ENCODE results near the gene ERVV-1. TPM values are rescaled to one million over a fixed set of nuclear protein-coding genes. Genes with fewer than 3 reads are reported as not detected.

The ERVV-1 gene
- total RNA-seq, 2 experiments from 2014 or later = 0.11 TPM; not detected in 1

Other genes starting within 250 kb of the ERVV-1 start
- gene ZNF600, start 227.1 kb upstream of the ERVV-1 start, total RNA-seq = 10 to 100 TPM; 10.6 to 14.3 TPM
- 10 to 100 TPM; 17.3 to 18.9 TPM for gene ZNF28, start 192.3 kb upstream of the ERVV-1 start, total RNA-seq
- 10 to 100 TPM; 11.5 to 12.9 TPM for gene ZNF468, start 156.3 kb upstream of the ERVV-1 start, total RNA-seq
- 10 to 100 TPM; 10.8 to 12.2 TPM for gene ZNF320, start 116.3 kb upstream of the ERVV-1 start, total RNA-seq
- 1 to 10 TPM; 5.1 to 5.5 TPM for gene ZNF888, start 90.5 kb upstream of the ERVV-1 start, total RNA-seq
- gene ZNF816, start 51.0 kb upstream of the ERVV-1 start, total RNA-seq = 10 to 100 TPM; 10.7 to 11.4 TPM
- not detected for gene ERVV-2, start 30.8 kb downstream of the ERVV-1 start, total RNA-seq
- gene ZNF160, start 89.5 kb downstream of the ERVV-1 start, total RNA-seq = 10 to 100 TPM; 42.2 to 53.0 TPM
- 1 to 10 TPM; 3.2 to 3.3 TPM for gene ZNF415, start 119.0 kb downstream of the ERVV-1 start, total RNA-seq
- 1 to 10 TPM; 8.5 to 9.2 TPM for gene ZNF347, start 145.1 kb downstream of the ERVV-1 start, total RNA-seq
- gene ZNF665, start 179.4 kb downstream of the ERVV-1 start, total RNA-seq = 1 to 10 TPM; 6.5 to 8.7 TPM
- gene ZNF677, start 241.0 kb downstream of the ERVV-1 start, total RNA-seq = 1 to 10 TPM; 6.4 to 7.5 TPM
- gene VN1R2, start 244.4 kb downstream of the ERVV-1 start, total RNA-seq = not detected

Measured in activated CD4-positive, alpha-beta T cell treated with anti-CD3 and anti-CD28 coated beads for 36 hours (primary cell).